Kidney (tissue), 14 donors: ENCODE results near the gene ZNF473. TPM values are rescaled to one million over a fixed set of nuclear protein-coding genes. Genes with fewer than 3 reads are reported as not detected.

Experiments used
- DNase-seq, 5 donors: peaks; one replicate each; pipeline ENCODE4 v3.0.0-alpha.2; 2013 to 2020
- FAIRE-seq: peaks from 2 replicates; lab custom pipeline; 2012; peaks lifted over from hg19 to GRCh38; lab: Jason Lieb, UNC
- H3K27ac ChIP-seq, 2 donors: one replicate each; pipeline ENCODE4 v1.7.0; 2013; ENCODE audit warnings: low read depth in 2 of 2, low read length in 2 of 2, inconsistent platforms in 1 of 2
- H3K27me3 ChIP-seq: one replicate; pipeline ENCODE4 v1.7.1; 2013; ENCODE audit warnings: low read length, inconsistent platforms; ENCODE audit not compliant: control insufficient read depth, insufficient read depth
- H3K36me3 ChIP-seq, 3 donors: one replicate each; pipeline versions ENCODE4 v1.7.0 to v1.7.1; 2013; ENCODE audit warnings: low read length in 3 of 3, control low read depth in 1 of 3, inconsistent platforms in 1 of 3; ENCODE audit not compliant: insufficient read depth in 3 of 3, control insufficient read depth in 2 of 3
- H3K4me1 ChIP-seq, 3 donors: one replicate each; pipeline versions ENCODE4 v1.7.0 to v1.7.1; 2013; ENCODE audit warnings: low read length in 3 of 3, inconsistent platforms in 1 of 3, low read depth in 1 of 3; ENCODE audit not compliant: control insufficient read depth in 2 of 3, insufficient read depth in 2 of 3
- H3K4me3 ChIP-seq, 3 donors: one replicate each; pipeline versions ENCODE4 v1.7.0 to v1.8.1; 2013; ENCODE audit warnings: low read length in 3 of 3, control low read depth in 1 of 3, inconsistent platforms in 1 of 3
- H3K9ac ChIP-seq, 3 donors: one replicate each; pipeline versions ENCODE4 v1.7.0 to v1.7.1; 2013; ENCODE audit warnings: low read length in 3 of 3, control low read depth in 1 of 3, inconsistent platforms in 1 of 3
- H3K9me3 ChIP-seq, 3 donors: one replicate each; pipeline versions ENCODE4 v1.7.0 to v1.7.1; 2013; ENCODE audit warnings: low read length in 3 of 3, control low read depth in 1 of 3, inconsistent platforms in 1 of 3; ENCODE audit not compliant: control insufficient read depth in 2 of 3, insufficient read depth in 1 of 3
- CTCF ChIP-seq: IDR thresholded peaks from 3 replicates; pipeline ENCODE4 v1.5.1; 2012; ENCODE audit warnings: mild to moderate bottlenecking, moderate library complexity, borderline replicate concordance; ENCODE audit not compliant: insufficient read depth; ENCODE audit errors: extremely low read depth
- intact Hi-C: fragments of 100-400 bp; cut with DNase I; formaldehyde crosslinking; loops from one replicate; pipeline ENCODE4 v1.11.1; 2022
- polyA plus RNA-seq: library from polyadenylated mRNA; stranded (reverse); fragments of 350-450 nt; fragmentation: Illumina TruSeq; extraction: RNeasy Lipid Tissue Mini Kit (QIAGEN cat#74804); gene quantifications from one replicate; pipeline ENCODE4 v1.2.3, GENCODE V29; 2014; ENCODE audit warnings: low read depth, low replicate concordance; ENCODE audit not compliant: insufficient read depth
- total RNA-seq: library from RNA; stranded (reverse); fragmentation: NEBNext Ultra II Directional; extraction: Animal tissue kit (Norgen Biotek cat#: 25700); gene quantifications from one replicate; pipeline ENCODE4 v1.2.1, GENCODE V29; 2021
- donor health status: control.
- donor health status: control.
- donor health status: control.
- donor health status: control.
- donor health status: control.
- donor health status: DM: yes; HTN: yes; CAD: no.
- donor health status: Normal renal cell carcinoma (clear cell type).

The ZNF473 gene
- total and polyA plus RNA-seq, 2 donors from 2014 or later = 2.6 to 10.7 TPM

DNA sequence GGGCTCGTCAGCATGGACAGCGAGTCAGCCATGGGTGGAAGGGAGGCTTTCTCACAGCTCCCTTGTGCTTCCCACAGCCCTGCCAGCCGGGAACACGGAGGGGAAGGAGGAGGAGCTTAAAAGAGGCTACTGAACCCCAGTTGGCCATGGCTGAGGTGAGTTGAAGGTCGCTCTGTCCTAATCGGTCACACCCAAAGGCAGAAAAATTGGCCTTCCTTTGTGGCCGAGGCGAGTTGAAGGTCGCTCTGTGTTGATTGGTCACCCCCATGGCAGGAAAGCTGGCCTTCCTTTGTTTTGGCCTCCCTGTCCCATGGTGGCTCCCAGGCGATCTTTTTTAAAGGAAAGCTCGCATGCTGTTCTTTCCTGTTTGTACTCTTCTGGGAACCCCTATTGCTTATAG is 5.1 kb downstream of the ZNF473 start:
- TF ChIP-seq CTCF = no peak
- intact Hi-C loops = no loop called here
- H3K9me3 ChIP-seq = no peaks in the 10 kb centered on the region

GRCh38 chr19:50036908-50037307 is 11.1 kb downstream of the ZNF473 start:
- H3K27me3 ChIP-seq = no peaks in the 10 kb centered on the region
- no peaks in the 10 kb centered on the region for H3K9me3 ChIP-seq
- DNase-seq (no peak), FAIRE-seq (no peak)
- intact Hi-C loops = no loop called here
- no peak for TF ChIP-seq CTCF
- no peak overlapping the region for H3K9ac ChIP-seq
- no peak overlapping the region for H3K27ac ChIP-seq
- H3K36me3 ChIP-seq = peaks cover 7 to 49% (median 44%) of the 10 kb centered on the region in 3 donors
- no peaks in the 10 kb centered on the region for H3K4me1 ChIP-seq
- no peak overlapping the region for H3K4me3 ChIP-seq

More for the DNA sequence above, 5.1 kb downstream of the ZNF473 start:
- Histone ChIP-seq H3K4me1 (peaks cover 0 to 4% (median 0%) of the 10 kb centered on the region in 3 donors), H3K27ac (no peak overlapping the region), H3K4me3 (no peak overlapping the region), H3K9ac (no peak overlapping the region), H3K36me3 (peaks cover 5 to 27% (median 26%) of the 10 kb centered on the region in 3 donors), H3K27me3 (no peaks in the 10 kb centered on the region)
- no peak for DNase-seq
- no peak for FAIRE-seq

DNA sequence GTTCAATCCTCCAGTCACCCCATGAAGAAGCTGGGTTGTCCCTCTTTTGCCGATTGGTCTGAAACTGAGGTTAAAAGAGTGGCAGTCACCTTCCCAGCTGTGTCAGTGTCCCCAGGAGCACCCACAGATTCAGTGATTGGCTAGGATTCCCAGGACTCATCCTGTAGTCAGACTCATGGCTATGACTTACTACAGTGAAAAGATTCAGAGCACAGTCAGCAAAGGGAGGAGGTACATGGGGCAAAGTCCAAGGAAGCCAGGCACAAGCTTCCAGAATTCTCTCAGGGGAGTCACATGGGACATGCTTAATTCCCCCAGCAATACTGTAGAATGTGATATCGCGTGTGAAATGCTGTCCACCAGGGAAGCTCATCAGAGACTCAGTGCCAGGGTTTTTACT is 14.2 kb downstream of the ZNF473 start:
- H3K4me1 ChIP-seq = no peaks in the 10 kb centered on the region

More for the DNA sequence above, 14.2 kb downstream of the ZNF473 start:
- DNase-seq (peak in 1 of 5 donors; percentile 14), FAIRE-seq (no peak)
- no peak for TF ChIP-seq CTCF
- H3K4me3 ChIP-seq = no peak overlapping the region
- no peaks in the 10 kb centered on the region for H3K27me3 ChIP-seq
- H3K9ac ChIP-seq = no peak overlapping the region
- no peak overlapping the region for H3K27ac ChIP-seq
- H3K36me3 ChIP-seq = peaks cover 18 to 54% (median 51%) of the 10 kb centered on the region in 3 donors
- intact Hi-C loops = no loop called here
- H3K9me3 ChIP-seq = peaks cover 2 to 13% (median 7%) of the 10 kb centered on the region in 3 donors
